IMR-90 (cell line): ENCODE data around the gene CABCOCO1.

ENCODE experiments used
- CEBPB ChIP-seq: IDR thresholded peaks from 2 replicates; pipeline ENCODE4 v1.6.1; 2012; ENCODE audit warnings: low read depth, low read length, improper control_type of control experiment
- CHD1 ChIP-seq: IDR thresholded peaks from 2 replicates; pipeline ENCODE4 v1.6.1; 2012; ENCODE audit warnings: low read depth, low read length, improper control_type of control experiment
- CTCF ChIP-seq: conservative IDR thresholded peaks from 2 replicates; pipeline ENCODE4 v1.5.1; 2012; ENCODE audit warnings: mild to moderate bottlenecking, low read depth, low read length, improper control_type of control experiment
- RCOR1 ChIP-seq: IDR thresholded peaks from 2 replicates; pipeline ENCODE4 v1.6.1; 2012; ENCODE audit warnings: mild to moderate bottlenecking, low read length, improper control_type of control experiment; ENCODE audit not compliant: insufficient replicate concordance

- TF ChIP-seq RCOR1 (no peak), CHD1 (no peak), CTCF (no peak), CEBPB (no peak)
These were observed 124.0 kb downstream of the CABCOCO1 start for GRCh38 chr10:61786728-61787127.
